Effector memory CD8-positive, alpha-beta T cell (primary cell): ENCODE results near the gene NHP2.

ENCODE experiments used
- ATAC-seq: fragments of 150-1000 bp; cut with Tn5 transposase; replicated peaks from 2 replicates; pipeline ENCODE4 v1.10.0; 2021; ENCODE audit warnings: mild to moderate bottlenecking, moderate library complexity
- DNase-seq, 3 experiments: peaks; one replicate each; pipeline ENCODE4 v3.0.0; 2021
- H3K27ac Mint-ChIP-seq, 2 donors: one replicate each; pipeline ENCODE4 v1.8.0; 2022; ENCODE audit warnings: mild to moderate bottlenecking in 2 of 2, mixed read lengths in 2 of 2, moderate library complexity in 2 of 2
- H3K27me3 Mint-ChIP-seq, 2 donors: one replicate each; pipeline ENCODE4 v1.8.0; 2022; ENCODE audit warnings: mixed read lengths in 2 of 2
- H3K36me3 Mint-ChIP-seq: one replicate; pipeline ENCODE4 v1.8.0; 2022; ENCODE audit warnings: mild to moderate bottlenecking, moderate library complexity, mixed read lengths; ENCODE audit not compliant: insufficient read depth
- H3K4me1 Mint-ChIP-seq, 2 donors: one replicate each; pipeline ENCODE4 v1.8.0; 2022; ENCODE audit warnings: low read depth in 2 of 2, mixed read lengths in 2 of 2
- H3K4me3 Mint-ChIP-seq, 2 donors: one replicate each; pipeline ENCODE4 v1.8.0; 2022; ENCODE audit warnings: mild to moderate bottlenecking in 2 of 2, mixed read lengths in 2 of 2, moderate library complexity in 2 of 2
- H3K9me3 Mint-ChIP-seq, 2 donors: one replicate each; pipeline ENCODE4 v1.8.0; 2022; ENCODE audit warnings: mixed read lengths in 2 of 2

NHP2 gene

GRCh38 chr5:178162481-178162880 is 8.8 kb upstream of the NHP2 start:
- Mint-ChIP-seq H3K36me3 (peaks cover 11% of the 10 kb centered on the region), H3K4me3 (no peak overlapping the region), H3K27ac (no peak overlapping the region), H3K27me3 (peaks cover 15 to 19% of the 10 kb centered on the region in 2 donors), H3K9me3 (no peaks in the 10 kb centered on the region), H3K4me1 (peaks cover 0 to 6% of the 10 kb centered on the region in 2 donors)
- ATAC-seq (no peak), DNase-seq (no peak)

- ATAC-seq, result no peak
- H3K4me3 Mint-ChIP-seq, result no peak overlapping the region
Observed at GRCh38 chr5:178160176-178160575, 6.5 kb upstream of the NHP2 start.

GRCh38 chr5:178155065-178155464 is 1.4 kb upstream of the NHP2 start:
- no peak overlapping the region for H3K4me3 Mint-ChIP-seq
- no peaks in the 10 kb centered on the region for H3K27me3 Mint-ChIP-seq
- ATAC-seq (no peak), DNase-seq (no peak)
- H3K27ac Mint-ChIP-seq, result peak overlapping the region in 1 of 2 donors; percentile 94
- H3K9me3 Mint-ChIP-seq, result no peaks in the 10 kb centered on the region
- H3K4me1 Mint-ChIP-seq, result peaks cover 21 to 22% of the 10 kb centered on the region in 2 donors
- peaks cover 11% of the 10 kb centered on the region for H3K36me3 Mint-ChIP-seq

More at GRCh38 chr5:178160176-178160575, 6.5 kb upstream of the NHP2 start:
- Mint-ChIP-seq H3K9me3 (no peaks in the 10 kb centered on the region), H3K36me3 (peaks cover 14% of the 10 kb centered on the region), H3K27ac (no peak overlapping the region), H3K4me1 (peaks cover 0 to 6% of the 10 kb centered on the region in 2 donors), H3K27me3 (peaks cover 15 to 19% of the 10 kb centered on the region in 2 donors)
- DNase-seq, result no peak

GRCh38 chr5:178152491-178153444 is 917 bp downstream of the NHP2 start:
- H3K36me3 Mint-ChIP-seq, result peaks cover 16% of the 10 kb centered on the region
- H3K4me1 Mint-ChIP-seq, result peaks cover 21 to 22% of the 10 kb centered on the region in 2 donors
- ATAC-seq, result no peak

GRCh38 chr5:178150977-178151734 is 2.5 kb downstream of the NHP2 start:
- Mint-ChIP-seq H3K4me3 (peak overlapping the region in 1 of 2 donors; percentile 29), H3K4me1 (peaks cover 21 to 22% of the 10 kb centered on the region in 2 donors), H3K27me3 (no peaks in the 10 kb centered on the region), H3K9me3 (no peaks in the 10 kb centered on the region), H3K36me3 (peaks cover 22% of the 10 kb centered on the region), H3K27ac (peak overlapping the region; percentile 69 to 70)
- ATAC-seq, result no peak
- DNase-seq, result no peak

More at GRCh38 chr5:178152491-178153444, 917 bp downstream of the NHP2 start:
- Mint-ChIP-seq H3K9me3 (no peaks in the 10 kb centered on the region), H3K27me3 (no peaks in the 10 kb centered on the region), H3K27ac (peak overlapping the region; percentile 93 to 94), H3K4me3 (peak overlapping the region; percentile 97 to 98)
- DNase-seq, result no peak

- Mint-ChIP-seq H3K4me3 (no peak overlapping the region), H3K36me3 (peaks cover 32% of the 10 kb centered on the region), H3K4me1 (peaks cover 18% of the 10 kb centered on the region in 2 donors)
Observed at GRCh38 chr5:178149199-178149932, 4.3 kb downstream of the NHP2 start.

GRCh38 chr5:178147406-178147805 is 6.3 kb downstream of the NHP2 start:
- peaks cover 50% of the 10 kb centered on the region for H3K36me3 Mint-ChIP-seq
- H3K27ac Mint-ChIP-seq, result no peak overlapping the region
- no peaks in the 10 kb centered on the region for H3K27me3 Mint-ChIP-seq
- ATAC-seq (no peak), DNase-seq (no peak)
- peaks cover 6 to 8% of the 10 kb centered on the region in 2 donors for H3K4me1 Mint-ChIP-seq
- no peak overlapping the region for H3K4me3 Mint-ChIP-seq
- no peaks in the 10 kb centered on the region for H3K9me3 Mint-ChIP-seq

More at GRCh38 chr5:178149199-178149932, 4.3 kb downstream of the NHP2 start:
- ATAC-seq (no peak), DNase-seq (no peak)
- Mint-ChIP-seq H3K27ac (no peak overlapping the region), H3K27me3 (no peaks in the 10 kb centered on the region), H3K9me3 (no peaks in the 10 kb centered on the region)

GRCh38 chr5:178145965-178146820 is 7.5 kb downstream of the NHP2 start:
- H3K27ac Mint-ChIP-seq, result no peak overlapping the region
- peaks cover 53% of the 10 kb centered on the region for H3K36me3 Mint-ChIP-seq
- no peaks in the 10 kb centered on the region for H3K9me3 Mint-ChIP-seq
- no peaks in the 10 kb centered on the region for H3K27me3 Mint-ChIP-seq
- H3K4me1 Mint-ChIP-seq, result no peaks in the 10 kb centered on the region
- DNase-seq (peak; percentile 69 to 74 (median 74)), ATAC-seq (peak; percentile 98)
- no peak overlapping the region for H3K4me3 Mint-ChIP-seq

- ATAC-seq (no peak), DNase-seq (no peak)
- Mint-ChIP-seq H3K4me3 (no peak overlapping the region), H3K4me1 (no peaks in the 10 kb centered on the region), H3K27me3 (no peaks in the 10 kb centered on the region), H3K9me3 (no peaks in the 10 kb centered on the region), H3K36me3 (peaks cover 47% of the 10 kb centered on the region), H3K27ac (peak overlapping the region in 1 of 2 donors; percentile 7)
Observed at GRCh38 chr5:178143901-178144300, 9.8 kb downstream of the NHP2 start.

GRCh38 chr5:178143246-178143645 is 10.4 kb downstream of the NHP2 start:
- ATAC-seq, result no peak
- H3K4me1 Mint-ChIP-seq, result no peaks in the 10 kb centered on the region

GRCh38 chr5:178142642-178143041 is 11.0 kb downstream of the NHP2 start:
- H3K9me3 Mint-ChIP-seq, result no peaks in the 10 kb centered on the region
- no peaks in the 10 kb centered on the region for H3K4me1 Mint-ChIP-seq
- no peak overlapping the region for H3K27ac Mint-ChIP-seq
- no peaks in the 10 kb centered on the region for H3K27me3 Mint-ChIP-seq
- DNase-seq (no peak), ATAC-seq (no peak)
- H3K4me3 Mint-ChIP-seq, result no peak overlapping the region
- peaks cover 47% of the 10 kb centered on the region for H3K36me3 Mint-ChIP-seq

More at GRCh38 chr5:178143246-178143645, 10.4 kb downstream of the NHP2 start:
- Mint-ChIP-seq H3K27ac (no peak overlapping the region), H3K36me3 (peaks cover 48% of the 10 kb centered on the region), H3K27me3 (no peaks in the 10 kb centered on the region), H3K4me3 (no peak overlapping the region), H3K9me3 (no peaks in the 10 kb centered on the region)
- DNase-seq, result no peak

GRCh38 chr5:178141550-178141949 is 12.1 kb downstream of the NHP2 start:
- Mint-ChIP-seq H3K36me3 (peaks cover 39% of the 10 kb centered on the region), H3K27ac (no peak overlapping the region), H3K4me3 (no peak overlapping the region), H3K9me3 (no peaks in the 10 kb centered on the region), H3K27me3 (no peaks in the 10 kb centered on the region), H3K4me1 (peaks cover 0 to 3% of the 10 kb centered on the region in 2 donors)
- no peak for DNase-seq
- ATAC-seq, result no peak
